H9 (cell line): ENCODE data around the gene NEURL3. TPM values are rescaled to one million over a fixed set of nuclear protein-coding genes. Genes with fewer than 3 reads are reported as not detected.

ENCODE experiments used
- DNase-seq: peaks from one replicate; pipeline ENCODE4 v3.0.0-alpha.2; 2017
- H2AFZ ChIP-seq: one replicate; pipeline ENCODE4 v1.6.1; 2013; ENCODE audit warnings: mild to moderate bottlenecking, low read length, control low read depth, moderate library complexity
- H2AK5ac ChIP-seq: 2 replicates; pipeline ENCODE4 v1.6.1; 2013; ENCODE audit warnings: low read length, control low read depth, mixed read lengths; ENCODE audit not compliant: insufficient read length
- H2BK120ac ChIP-seq: one replicate; pipeline ENCODE4 v1.6.1; 2013; ENCODE audit warnings: low read depth, mild to moderate bottlenecking, low read length, control low read depth, inconsistent platforms; ENCODE audit not compliant: poor library complexity, severe bottlenecking
- H2BK12ac ChIP-seq: 2 replicates; pipeline ENCODE4 v1.6.1; 2013; ENCODE audit warnings: low read length, control low read depth, mixed read lengths, low read depth; ENCODE audit not compliant: insufficient read length
- H2BK15ac ChIP-seq: 2 replicates; pipeline ENCODE4 v1.6.1; 2013; ENCODE audit warnings: low read depth, low read length, control low read depth
- H2BK20ac ChIP-seq: one replicate; pipeline ENCODE4 v1.6.1; 2013; ENCODE audit warnings: low read depth, mild to moderate bottlenecking, low read length, control low read depth, inconsistent platforms; ENCODE audit not compliant: poor library complexity, severe bottlenecking
- H2BK5ac ChIP-seq: 2 replicates; pipeline ENCODE4 v1.6.1; 2013; ENCODE audit warnings: low read length, control low read depth, mixed read lengths; ENCODE audit not compliant: insufficient read length
- H3K14ac ChIP-seq: 2 replicates; pipeline ENCODE4 v1.6.1; 2013; ENCODE audit warnings: low read length, control low read depth; ENCODE audit not compliant: insufficient read depth
- H3K18ac ChIP-seq: 2 replicates; pipeline ENCODE4 v1.6.1; 2013; ENCODE audit warnings: low read depth, mild to moderate bottlenecking, mixed read lengths, low read length, control low read depth; ENCODE audit not compliant: insufficient read length
- H3K23ac ChIP-seq: 2 replicates; pipeline ENCODE4 v1.6.1; 2013; ENCODE audit warnings: low read length, control low read depth, mixed read lengths, low read depth; ENCODE audit not compliant: insufficient read length
- H3K23me2 ChIP-seq: 2 replicates; pipeline ENCODE4 v1.6.1; 2013; ENCODE audit warnings: low read depth, mild to moderate bottlenecking, mixed read lengths, low read length, control low read depth; ENCODE audit not compliant: insufficient read length, poor library complexity, severe bottlenecking
- H3K27ac ChIP-seq: 2 replicates; pipeline ENCODE4 v1.5.1; 2013; ENCODE audit warnings: low read length, control low read depth, mixed read lengths, low read depth; ENCODE audit not compliant: insufficient read length
- H3K27me3 ChIP-seq: 2 replicates; pipeline ENCODE4 v1.6.1; 2013; ENCODE audit warnings: low read length, control low read depth, inconsistent platforms; ENCODE audit not compliant: insufficient read depth
- H3K4ac ChIP-seq: 2 replicates; pipeline ENCODE4 v1.6.1; 2013; ENCODE audit warnings: low read depth, mild to moderate bottlenecking, control low read depth, inconsistent platforms, low read length, moderate library complexity
- H3K4me1 ChIP-seq: 2 replicates; pipeline ENCODE4 v1.6.1; 2013; ENCODE audit warnings: low read length, control low read depth, inconsistent platforms; ENCODE audit not compliant: insufficient read depth
- H3K4me2 ChIP-seq: 2 replicates; pipeline ENCODE4 v1.6.1; 2013; ENCODE audit warnings: low read length, control low read depth, mixed read lengths; ENCODE audit not compliant: insufficient read length, insufficient read depth
- H3K56ac ChIP-seq: 2 replicates; pipeline ENCODE4 v1.6.1; 2013; ENCODE audit warnings: low read depth, mild to moderate bottlenecking, mixed read lengths, low read length, control low read depth; ENCODE audit not compliant: insufficient read length
- H3K79me1 ChIP-seq: 2 replicates; pipeline ENCODE4 v1.6.1; 2013; ENCODE audit warnings: low read depth, mild to moderate bottlenecking, moderate library complexity, low read length, control low read depth, inconsistent platforms; ENCODE audit not compliant: insufficient read depth, poor library complexity, severe bottlenecking
- H3K79me2 ChIP-seq: 2 replicates; pipeline ENCODE4 v1.6.1; 2013; ENCODE audit warnings: low read length, control low read depth, inconsistent platforms; ENCODE audit not compliant: insufficient read depth
- H3K9ac ChIP-seq: 2 replicates; pipeline ENCODE4 v1.6.1; 2013; ENCODE audit warnings: low read length, control low read depth, mixed read lengths; ENCODE audit not compliant: insufficient read length; ENCODE audit errors: extremely low read depth
- H3K9me3 ChIP-seq: one replicate; pipeline ENCODE4 v1.6.1; 2013; ENCODE audit warnings: low read depth, low read length, inconsistent platforms; ENCODE audit not compliant: control insufficient read depth
- H3T11ph ChIP-seq: one replicate; pipeline ENCODE4 v1.6.1; 2013; ENCODE audit warnings: mild to moderate bottlenecking, low read length, control low read depth, inconsistent platforms
- H4K20me1 ChIP-seq: one replicate; pipeline ENCODE4 v1.6.1; 2013; ENCODE audit not compliant: control insufficient read depth, insufficient read length, insufficient read depth
- H4K5ac ChIP-seq: 2 replicates; pipeline ENCODE4 v1.6.1; 2013; ENCODE audit warnings: low read depth, mild to moderate bottlenecking, mixed read lengths, low read length, control low read depth; ENCODE audit not compliant: insufficient read length
- H4K8ac ChIP-seq: replicated peaks from 2 replicates; pipeline ENCODE4 v1.6.1; 2013; ENCODE audit warnings: low read length, control low read depth, mixed read lengths, low read depth; ENCODE audit not compliant: insufficient read length
- H4K91ac ChIP-seq: 2 replicates; pipeline ENCODE4 v1.6.1; 2013; ENCODE audit warnings: low read depth, mild to moderate bottlenecking, moderate library complexity, mixed read lengths, low read length, control low read depth; ENCODE audit not compliant: insufficient read length
- H3K27ac Mint-ChIP-seq, 3 experiments: 2 replicates in 2 of 3; 3 replicates in 1 of 3; pipeline ENCODE4 v1.8.0; 2020 to 2021; ENCODE audit warnings: mixed read lengths in 3 of 3, mild to moderate bottlenecking in 1 of 3, moderate library complexity in 1 of 3
- H3K27me3 Mint-ChIP-seq: 2 replicates; pipeline ENCODE4 v1.8.0; 2021; ENCODE audit warnings: low read depth, mild to moderate bottlenecking, moderate library complexity, mixed read lengths
- H3K36me3 Mint-ChIP-seq, 3 experiments: 2 replicates in 2 of 3; 3 replicates in 1 of 3; pipeline ENCODE4 v1.8.0; 2020 to 2021; ENCODE audit warnings: low read depth in 3 of 3, mixed read lengths in 3 of 3; ENCODE audit not compliant: insufficient read depth in 1 of 3
- H3K4me1 Mint-ChIP-seq, 2 experiments: 2 replicates each; pipeline ENCODE4 v1.8.0; 2020; ENCODE audit warnings: mixed read lengths in 2 of 2
- H3K4me3 Mint-ChIP-seq, 2 experiments: 2 replicates in 1 of 2; 3 replicates in 1 of 2; pipeline ENCODE4 v1.8.0; 2020 to 2021; ENCODE audit warnings: mild to moderate bottlenecking in 2 of 2, mixed read lengths in 2 of 2, moderate library complexity in 1 of 2
- H3K9me3 Mint-ChIP-seq, 2 experiments: 2 replicates in 1 of 2; 3 replicates in 1 of 2; pipeline ENCODE4 v1.8.0; 2020; ENCODE audit warnings: mild to moderate bottlenecking in 2 of 2, mixed read lengths in 2 of 2, moderate library complexity in 1 of 2
- WGBS: extraction: QIAGEN DNeasy Blood & Tissue Kit; methylation state at CpG from one replicate; pipeline ENCODE4 v1.1.7; 2013; ENCODE audit warnings: missing lambda C conversion rate, low lambda C conversion rate, mixed read lengths; ENCODE audit not compliant: insufficient read length; ENCODE audit errors: extremely low coverage; 5-methylcytosine and 5-hydroxymethylcytosine counted together
- total RNA-seq: library from RNA; stranded (reverse); gene quantifications from 2 replicates; pipeline ENCODE4 v1.2.1, GENCODE V29; 2021
- TF ChIP-seq, protein P1 (sequence below): fragments of 200-600 bp; sonication (generic); conservative IDR thresholded peaks from 3 replicates; pipeline ENCODE4 v1.8.0; 2021; ENCODE audit warnings: antibody characterized with exemption, mild to moderate bottlenecking

Gene NEURL3
- total RNA-seq, 1 experiment from 2014 or later: not detected

DNA sequence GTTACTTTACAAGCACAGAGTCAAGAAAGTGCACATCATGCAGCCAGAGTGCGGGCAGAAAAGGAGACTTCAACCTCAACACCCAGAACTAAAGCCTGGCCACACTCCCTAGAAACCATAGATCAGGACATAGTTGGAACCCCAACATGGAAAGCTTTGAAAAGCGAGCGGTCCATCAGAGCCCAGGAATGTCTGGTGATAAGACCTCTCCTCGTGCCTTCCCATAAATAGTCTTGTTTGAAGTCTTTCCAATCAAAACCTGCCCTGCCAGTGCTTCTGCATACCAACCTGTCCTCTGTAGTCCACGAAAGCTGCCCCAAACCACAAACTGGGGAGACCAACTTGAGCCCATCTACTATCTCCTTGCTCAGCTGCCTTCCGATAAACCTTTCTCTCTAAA, 55.5 kb downstream of the NEURL3 start:
- no peaks in the 10 kb centered on the region for H3K23me2 ChIP-seq
- H3K27me3 ChIP-seq: no peaks in the 10 kb centered on the region
- no peaks in the 10 kb centered on the region for H3K79me2 ChIP-seq
- no peak overlapping the region for H3K27ac ChIP-seq
- no peak overlapping the region for H3K9ac ChIP-seq
- no peak overlapping the region for H3K4me2 ChIP-seq
- peaks cover 10% of the 10 kb centered on the region for H3K27me3 Mint-ChIP-seq
- H2AK5ac ChIP-seq: no peak overlapping the region
- H3K56ac ChIP-seq: no peak overlapping the region
- whole genome bisulfite sequencing: no CpG with 5 or more reads among the region's 6 CpGs
- H2AFZ ChIP-seq: no peak overlapping the region
- no peak overlapping the region for H2BK20ac ChIP-seq
- H3K27ac Mint-ChIP-seq: no peak overlapping the region
- no peak overlapping the region for H2BK12ac ChIP-seq
- no peaks in the 10 kb centered on the region; a peak in 1 of 7 replicates for H3K36me3 Mint-ChIP-seq
- no peak overlapping the region for H3K23ac ChIP-seq
- no peak overlapping the region for H3K14ac ChIP-seq
- no peak overlapping the region for H2BK15ac ChIP-seq
- H3K9me3 Mint-ChIP-seq: peaks cover 5 to 6% of the 10 kb centered on the region in 2 experiments; a peak in 2 of 5 replicates
- no peaks in the 10 kb centered on the region for H3K9me3 ChIP-seq
- H3K79me1 ChIP-seq: no peaks in the 10 kb centered on the region
- no peak overlapping the region for H4K91ac ChIP-seq
- DNase-seq: no peak
- no peak overlapping the region for H3T11ph ChIP-seq
- H2BK5ac ChIP-seq: no peak overlapping the region
- H4K8ac ChIP-seq: no peak overlapping the region
- H3K4ac ChIP-seq: no peak overlapping the region
- no peak overlapping the region for H4K5ac ChIP-seq
- H4K20me1 ChIP-seq: no peaks in the 10 kb centered on the region
- no peaks in the 10 kb centered on the region for H3K4me1 Mint-ChIP-seq
- no peak overlapping the region for H2BK120ac ChIP-seq
- H3K18ac ChIP-seq: no peak overlapping the region
- TF ChIP-seq, protein P1, sequence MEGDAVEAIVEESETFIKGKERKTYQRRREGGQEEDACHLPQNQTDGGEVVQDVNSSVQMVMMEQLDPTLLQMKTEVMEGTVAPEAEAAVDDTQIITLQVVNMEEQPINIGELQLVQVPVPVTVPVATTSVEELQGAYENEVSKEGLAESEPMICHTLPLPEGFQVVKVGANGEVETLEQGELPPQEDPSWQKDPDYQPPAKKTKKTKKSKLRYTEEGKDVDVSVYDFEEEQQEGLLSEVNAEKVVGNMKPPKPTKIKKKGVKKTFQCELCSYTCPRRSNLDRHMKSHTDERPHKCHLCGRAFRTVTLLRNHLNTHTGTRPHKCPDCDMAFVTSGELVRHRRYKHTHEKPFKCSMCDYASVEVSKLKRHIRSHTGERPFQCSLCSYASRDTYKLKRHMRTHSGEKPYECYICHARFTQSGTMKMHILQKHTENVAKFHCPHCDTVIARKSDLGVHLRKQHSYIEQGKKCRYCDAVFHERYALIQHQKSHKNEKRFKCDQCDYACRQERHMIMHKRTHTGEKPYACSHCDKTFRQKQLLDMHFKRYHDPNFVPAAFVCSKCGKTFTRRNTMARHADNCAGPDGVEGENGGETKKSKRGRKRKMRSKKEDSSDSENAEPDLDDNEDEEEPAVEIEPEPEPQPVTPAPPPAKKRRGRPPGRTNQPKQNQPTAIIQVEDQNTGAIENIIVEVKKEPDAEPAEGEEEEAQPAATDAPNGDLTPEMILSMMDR: no peak
- H3K4me3 Mint-ChIP-seq: no peak overlapping the region
- H3K4me1 ChIP-seq: no peaks in the 10 kb centered on the region
